Epithelial cell of esophagus (primary cell): Measurements from ENCODE around the gene TMEM59L.
A peak's percentile ranks its signal among the peaks of the same experiment; 100 is the strongest.

ENCODE experiments used
- DNase-seq: peaks from one replicate; pipeline ENCODE4 v3.0.0; 2010; ENCODE audit warnings: low read depth
- H3K4me3 ChIP-seq: 2 replicates; pipeline ENCODE4 v1.5.1; 2011; ENCODE audit warnings: mild to moderate bottlenecking, low read length, control low read depth
- CTCF ChIP-seq: IDR thresholded peaks from 2 replicates; pipeline ENCODE4 v1.5.1; 2011; ENCODE audit warnings: low read depth, mild to moderate bottlenecking, low read length, control low read depth, inconsistent platforms; ENCODE audit not compliant: insufficient read depth; ENCODE audit errors: missing control alignments

The TMEM59L gene

GRCh38 chr19:18636183-18636968, 23.7 kb downstream of the TMEM59L start:
- peak overlapping the region; percentile 39 for H3K4me3 ChIP-seq
- DNase-seq = peak; percentile 99
- TF ChIP-seq CTCF = no peak

- DNase-seq = no peak
- peak within 1 kb of the TSS; percentile 56 for H3K4me3 ChIP-seq
- TF ChIP-seq CTCF = no peak
Observed at GRCh38 chr19:18636969-18637629, 24.4 kb downstream of the TMEM59L start, which contains the start of gene KLHL26. KLHL26 (plus strand) TSS chr19:18637028; CDS start chr19:18637055, 27 bp downstream.

- DNase-seq = peak; percentile 55
- TF ChIP-seq CTCF = no peak
- peak overlapping the region; percentile 56 for H3K4me3 ChIP-seq
Observed at GRCh38 chr19:18637673-18638630, 25.3 kb downstream of the TMEM59L start.

- no peak for DNase-seq
- TF ChIP-seq CTCF = no peak
- H3K4me3 ChIP-seq = no peak overlapping the region
Observed at GRCh38 chr19:18639706-18640243, 27.1 kb downstream of the TMEM59L start.

- DNase-seq = peak; percentile 41
- no peak for TF ChIP-seq CTCF
- H3K4me3 ChIP-seq = no peak overlapping the region
Observed at GRCh38 chr19:18644196-18645034, 31.7 kb downstream of the TMEM59L start.
